ENCODE measurements around the gene RPP30. TPM values are rescaled to one million over a fixed set of nuclear protein-coding genes. Genes with fewer than 3 reads are reported as not detected.

The RPP30 gene
- total RNA-seq (2022; extraction: Qiagen RNA extraction; ENCODE audit: low read depth): 48.7 to 57.9 TPM (median 56.2 TPM) in 5 replicates

DNA sequence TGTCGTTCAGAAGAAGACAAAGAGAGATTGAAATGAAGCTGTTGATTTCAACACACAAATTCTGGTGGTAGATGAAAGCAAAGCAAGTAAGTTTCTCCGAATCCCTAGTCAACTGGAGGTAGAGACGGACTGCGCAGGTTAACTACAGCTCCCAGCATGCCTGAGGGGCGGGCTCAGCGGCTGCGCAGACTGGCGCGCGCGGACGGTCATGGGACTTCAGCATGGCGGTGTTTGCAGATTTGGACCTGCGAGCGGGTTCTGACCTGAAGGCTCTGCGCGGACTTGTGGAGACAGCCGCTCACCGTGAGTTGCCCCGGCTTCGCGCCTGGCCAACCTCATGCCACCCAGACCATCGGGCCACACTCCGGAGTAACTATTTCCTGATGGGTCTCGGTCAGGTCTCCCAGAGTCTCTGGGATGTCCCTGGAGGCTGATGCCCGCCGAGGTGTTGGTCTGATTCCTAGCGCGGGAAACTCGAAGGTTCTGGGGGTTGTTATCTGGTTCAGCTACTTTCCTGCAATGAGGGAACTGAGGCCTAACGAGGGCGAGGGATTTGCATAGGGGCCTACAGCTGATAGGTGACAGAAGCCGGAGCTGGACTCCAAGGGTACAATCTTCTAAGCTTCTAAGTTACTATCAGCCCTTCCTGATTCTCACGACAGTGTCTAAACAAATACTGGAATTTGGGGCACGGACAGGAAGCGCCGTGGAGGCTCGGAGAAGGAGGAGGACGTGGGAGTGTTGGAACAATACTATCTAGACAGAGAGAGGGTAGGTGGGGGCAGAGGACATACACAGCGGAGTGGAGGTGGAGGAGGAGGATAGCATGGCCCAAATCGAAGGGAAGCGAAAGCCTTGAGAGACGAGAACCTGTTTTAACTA lies at the start of gene RPP30:
TSS of gene RPP30 (plus strand) at position 209 of the 882 bp plus-strand sequence. CDS start at position 222, 13 bp downstream.

DNA sequence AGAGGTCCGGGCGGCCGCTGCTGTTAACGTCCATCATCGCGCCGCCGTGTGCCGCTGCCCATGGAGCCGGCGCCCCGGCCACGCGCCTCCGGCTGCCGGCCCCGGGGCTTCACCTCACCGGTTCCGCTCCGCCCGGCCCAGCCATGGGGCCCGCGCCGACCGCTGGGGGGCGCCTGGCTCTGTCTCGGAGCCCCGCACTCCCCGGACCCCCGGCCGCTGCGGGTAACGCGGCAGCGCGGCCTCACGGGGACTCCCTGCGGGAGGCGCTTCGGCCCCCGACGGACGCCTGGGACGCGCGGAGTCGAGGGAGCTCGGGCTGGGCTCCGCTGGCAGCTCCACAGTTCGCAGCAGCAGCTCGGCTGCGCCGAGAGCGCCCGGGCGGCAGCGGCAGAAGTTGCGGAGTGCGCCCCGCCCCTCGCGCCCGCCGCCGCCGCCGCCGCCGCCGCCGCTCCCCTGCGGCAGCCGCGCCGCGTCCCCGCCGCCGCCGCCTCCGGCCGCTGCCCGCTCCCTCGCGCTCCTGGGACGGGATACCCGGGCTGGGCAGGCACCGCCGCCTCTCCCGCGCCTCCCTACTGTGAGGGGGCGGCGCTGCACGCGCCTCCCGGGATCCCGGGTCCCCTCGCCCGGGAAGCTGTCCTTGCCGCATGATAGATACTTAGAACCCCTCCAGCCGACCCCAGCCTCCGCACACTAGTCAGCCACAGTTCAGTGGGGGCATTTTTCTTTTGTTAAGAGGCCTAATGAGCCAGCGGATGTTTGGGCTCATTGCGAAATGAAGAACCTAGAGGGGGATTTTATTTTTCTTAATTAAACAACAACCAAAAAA lies 13.9 kb upstream of the RPP30 start, which contains the start of gene HTR7:
TSS of gene HTR7 (minus strand) at position 405 of the 826 bp plus-strand sequence. CDS start at position 37, 368 bp downstream.

DNA sequence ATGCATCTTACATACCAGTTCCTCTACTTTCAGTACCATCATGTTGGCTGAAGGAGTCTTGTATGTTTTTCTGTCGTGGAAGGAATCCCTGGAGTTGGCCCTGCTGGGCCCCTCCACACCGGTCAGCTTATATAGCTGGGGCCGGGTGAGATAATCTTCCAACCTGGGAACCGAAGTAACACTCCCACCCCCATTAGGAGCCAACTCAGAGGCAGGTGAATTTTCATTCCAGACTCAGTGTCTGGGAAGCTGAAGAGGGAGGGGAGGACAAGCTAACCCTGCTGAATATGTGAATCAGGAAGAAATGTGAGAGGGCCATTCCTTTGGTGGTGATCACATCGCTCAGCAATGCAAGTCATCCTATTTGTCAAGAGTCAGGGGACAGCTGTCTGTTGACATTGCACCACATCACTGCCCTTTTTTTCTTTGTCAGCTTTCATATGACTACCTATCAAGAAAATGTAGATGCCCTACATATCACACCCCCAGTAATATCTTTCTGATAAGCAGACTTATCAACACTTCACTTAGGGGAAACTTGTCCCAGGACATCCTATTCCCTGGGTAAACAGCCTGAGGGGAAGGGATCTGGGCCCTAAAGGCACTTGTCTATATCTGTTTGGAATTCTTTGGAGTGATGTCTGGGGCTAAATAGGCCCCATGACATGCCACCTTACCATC lies 49.4 kb downstream of the RPP30 start, which contains the start of gene ANKRD1:
TSS of gene ANKRD1 (minus strand) at position 102 of the 681 bp plus-strand sequence. CDS start at position 42, 60 bp downstream.

Other genes starting within 250 kb of the RPP30 start
- gene HTR7, start 13.9 kb upstream of the RPP30 start, total RNA-seq (2022; extraction: Qiagen RNA extraction; ENCODE audit: low read depth): 0.09 to 0.15 TPM (median 0.10 TPM) in 5 replicates
- 3.8 to 10.5 TPM (median 7.1 TPM) in 5 replicates for gene ANKRD1, start 49.1 kb downstream of the RPP30 start, total RNA-seq (2022; extraction: Qiagen RNA extraction; ENCODE audit: low read depth)

Data from A549 treated with DMSO at 1 μM for 4 hours (cell line).